ENCODE results near the gene PTPRR. TPM values are rescaled to one million over a fixed set of nuclear protein-coding genes. Genes with fewer than 3 reads are reported as not detected.

PTPRR gene
- total and polyA plus RNA-seq, 2 of the 4 experiments (the other 2 are of a cell fraction), result 0.18 to 0.21 TPM

DNA sequence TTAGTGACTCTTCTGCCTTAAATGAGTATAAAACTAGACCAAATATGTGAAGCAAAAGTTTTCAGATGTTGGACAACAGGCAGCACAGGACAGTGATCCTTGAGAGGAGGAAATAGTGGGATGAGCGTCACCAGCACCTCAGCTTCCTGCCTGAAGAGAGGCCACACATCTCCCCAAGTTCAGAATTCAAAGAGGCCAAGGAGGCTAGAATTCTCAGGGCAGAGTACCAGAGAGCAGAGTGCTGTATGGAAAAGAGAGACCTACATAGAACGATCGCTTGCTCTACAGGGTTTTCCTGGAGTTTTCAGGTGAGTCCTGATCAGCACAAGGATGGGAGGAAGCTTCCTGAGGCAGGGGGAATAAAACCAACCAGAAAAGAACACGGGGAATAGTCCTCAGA, 107.0 kb downstream of the PTPRR start:
- Histone ChIP-seq H3K9ac (ENCODE audit: low read depth, low read length) (no peak overlapping the region), H2AK9ac (replicated peaks; ENCODE audit: low read depth, low read length, poor library complexity) (no peak overlapping the region), H3K14ac (replicated peaks; ENCODE audit: low read depth, low read length) (no peak overlapping the region), H3K4ac (ENCODE audit: low read depth, low read length) (no peak overlapping the region), H2BK15ac (ENCODE audit: low read depth, low read length) (no peak overlapping the region), H3K9me3 (ENCODE audit: control insufficient read depth, insufficient read depth, low read length) (no peaks in the 10 kb centered on the region), H3K4me1 (ENCODE audit: control insufficient read depth, insufficient read depth, low read length) (no peaks in the 10 kb centered on the region), H3K79me1 (ENCODE audit: low read depth in 1 of 2, low read length in 2 of 2) (no peaks in the 10 kb centered on the region), H4K20me1 (ENCODE audit: insufficient read depth, low read length) (no peaks in the 10 kb centered on the region), H3K4me3 (ENCODE audit: insufficient read depth, low read depth, low read length) (no peak overlapping the region), H3K4me2 (ENCODE audit: low read depth, low read length) (no peak overlapping the region), H3K36me3 (ENCODE audit: control insufficient read depth, insufficient read depth, low read length) (no peaks in the 10 kb centered on the region), H3K27ac (ENCODE audit: insufficient read depth, low read length) (no peak overlapping the region), H4K8ac (ENCODE audit: low read depth in 2 of 2, low read length in 2 of 2) (no peak overlapping the region), H2BK20ac (ENCODE audit: low read depth, low read length) (no peak overlapping the region), H3K9me1 (ENCODE audit: insufficient read depth, low read length) (no peaks in the 10 kb centered on the region), H2BK5ac (ENCODE audit: low read depth, low read length, poor library complexity, severe bottlenecking) (no peak overlapping the region), H2AK5ac (ENCODE audit: low read depth, low read length) (no peak overlapping the region), H4K91ac (ENCODE audit: insufficient read depth, low read depth, low read length) (no peak overlapping the region), H2AFZ (replicated peaks; ENCODE audit: low read length, poor library complexity) (no peak overlapping the region), H3K56ac (ENCODE audit: extremely low read depth, insufficient read depth, low read length) (no peak overlapping the region), H4K5ac (ENCODE audit: low read depth, low read length) (no peak overlapping the region), H3K23ac (ENCODE audit: low read depth, low read length) (no peak overlapping the region), H3K27me3 (ENCODE audit: control insufficient read depth, insufficient read depth, low read length) (no peaks in the 10 kb centered on the region), H2BK120ac (ENCODE audit: low read depth, low read length) (no peak overlapping the region), H3K18ac (ENCODE audit: low read depth, low read length) (no peak overlapping the region)
- intact Hi-C loops (cut with micrococcal nuclease) (no loop called here), dilution Hi-C loops (cut with HindIII; ENCODE audit: low sequenced_read_pairs, unreplicated experiment) (no loop called here), in situ Hi-C loops (cut with MboI; ENCODE audit: low sequenced_read_pairs) (no loop called here)
- DNase-seq (no peak), ATAC-seq (ENCODE audit: low read depth) (no peak)
- POLR2A ChIA-PET (ENCODE audit: unreplicated experiment), result no interaction called here
- BruUV-seq (replicated peaks), result no TSS peak
- no CpG with 5 or more reads among the region's 4 CpGs for WGBS, 2 experiments (ENCODE audit: extremely low coverage in 2 of 2, insufficient read length in 1 of 2)
- TF ChIP-seq SMC3 (IDR thresholded peaks at IDR 0.05; ENCODE audit: low read depth, low read length), result no peak
- TF ChIP-seq USF2 (IDR thresholded peaks at IDR 0.05; ENCODE audit: low read depth, low read length), result no peak
- TF ChIP-seq RFX5 (IDR thresholded peaks at IDR 0.05; ENCODE audit: low read depth, low read length), result no peak
- TF ChIP-seq CEBPB (IDR thresholded peaks at IDR 0.05; ENCODE audit: low read depth, low read length), result no peak
- no peak for TF ChIP-seq RCOR1 (IDR thresholded peaks at IDR 0.05; ENCODE audit: insufficient replicate concordance, low read length)
- CTCF ChIA-PET, result no interaction called here

Measured in IMR-90 (cell line).